GM13976 (cell line): ENCODE data around the gene NOLC1.

ENCODE experiments used
- DNase-seq: peaks from one replicate; pipeline ENCODE4 v3.0.0; 2012; ENCODE audit warnings: low spot score
- in situ Hi-C: fragments of 300-500 bp; cut with MboI; formaldehyde crosslinking; loops from one replicate; pipeline ENCODE4 v1.12.0; 2022; ENCODE audit warnings: low sequenced_read_pairs, mixed read lengths, inconsistent platforms; ENCODE audit not compliant: unreplicated experiment
- TF ChIP-seq, protein P1 (sequence below): IDR thresholded peaks from 2 replicates; pipeline ENCODE4 v1.5.1; 2012; ENCODE audit warnings: borderline replicate concordance, mild to moderate bottlenecking; ENCODE audit not compliant: insufficient read depth; ENCODE audit errors: extremely low read depth, missing control alignments, control extremely low read depth

NOLC1 gene

DNA sequence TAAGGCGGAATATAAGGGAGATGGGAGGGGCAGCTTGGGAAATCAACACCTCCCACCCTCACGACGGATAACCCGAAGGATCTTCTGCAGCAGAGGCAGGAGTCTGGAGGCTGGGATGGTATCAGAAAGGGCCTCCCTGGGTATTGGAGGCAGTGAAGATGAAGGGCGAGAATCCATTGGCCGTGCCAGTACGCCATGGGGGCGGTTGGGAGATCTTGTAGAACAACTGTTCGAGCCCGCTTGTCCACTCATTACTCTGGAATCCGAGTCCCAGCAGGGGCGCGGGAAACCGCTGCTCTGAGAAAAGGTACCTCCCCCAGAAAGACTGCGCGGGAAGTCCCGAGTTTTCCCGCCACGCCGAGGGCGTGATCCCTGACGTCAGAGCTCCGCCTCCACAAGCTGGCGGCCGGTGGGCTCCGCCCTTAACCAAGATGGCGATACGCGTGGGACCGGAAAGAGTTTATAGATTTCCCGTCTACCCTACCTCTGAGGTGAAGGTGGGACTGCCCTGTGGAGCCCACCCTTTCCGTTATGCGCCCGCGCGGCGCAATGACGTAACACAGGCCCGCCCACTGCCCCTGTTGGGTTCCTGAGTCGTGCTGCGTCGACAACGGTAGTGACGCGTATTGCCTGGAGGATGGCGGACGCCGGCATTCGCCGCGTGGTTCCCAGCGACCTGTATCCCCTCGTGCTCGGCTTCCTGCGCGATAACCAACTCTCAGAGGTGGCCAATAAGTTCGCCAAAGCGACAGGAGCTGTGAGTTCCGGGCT lies at the start of gene NOLC1:
Gene NOLC1 (plus strand): TSS at position 616 of the 771 bp plus-strand sequence. CDS start 22 bp downstream, at position 638.
- peak; percentile 98 for DNase-seq
- in situ Hi-C loops: no loop called here
- TF ChIP-seq, protein P1, sequence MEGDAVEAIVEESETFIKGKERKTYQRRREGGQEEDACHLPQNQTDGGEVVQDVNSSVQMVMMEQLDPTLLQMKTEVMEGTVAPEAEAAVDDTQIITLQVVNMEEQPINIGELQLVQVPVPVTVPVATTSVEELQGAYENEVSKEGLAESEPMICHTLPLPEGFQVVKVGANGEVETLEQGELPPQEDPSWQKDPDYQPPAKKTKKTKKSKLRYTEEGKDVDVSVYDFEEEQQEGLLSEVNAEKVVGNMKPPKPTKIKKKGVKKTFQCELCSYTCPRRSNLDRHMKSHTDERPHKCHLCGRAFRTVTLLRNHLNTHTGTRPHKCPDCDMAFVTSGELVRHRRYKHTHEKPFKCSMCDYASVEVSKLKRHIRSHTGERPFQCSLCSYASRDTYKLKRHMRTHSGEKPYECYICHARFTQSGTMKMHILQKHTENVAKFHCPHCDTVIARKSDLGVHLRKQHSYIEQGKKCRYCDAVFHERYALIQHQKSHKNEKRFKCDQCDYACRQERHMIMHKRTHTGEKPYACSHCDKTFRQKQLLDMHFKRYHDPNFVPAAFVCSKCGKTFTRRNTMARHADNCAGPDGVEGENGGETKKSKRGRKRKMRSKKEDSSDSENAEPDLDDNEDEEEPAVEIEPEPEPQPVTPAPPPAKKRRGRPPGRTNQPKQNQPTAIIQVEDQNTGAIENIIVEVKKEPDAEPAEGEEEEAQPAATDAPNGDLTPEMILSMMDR: no peak

GRCh38 chr10:102102421-102102820 lies 49.8 kb upstream of the NOLC1 start:
- in situ Hi-C loops: no loop called here

DNA sequence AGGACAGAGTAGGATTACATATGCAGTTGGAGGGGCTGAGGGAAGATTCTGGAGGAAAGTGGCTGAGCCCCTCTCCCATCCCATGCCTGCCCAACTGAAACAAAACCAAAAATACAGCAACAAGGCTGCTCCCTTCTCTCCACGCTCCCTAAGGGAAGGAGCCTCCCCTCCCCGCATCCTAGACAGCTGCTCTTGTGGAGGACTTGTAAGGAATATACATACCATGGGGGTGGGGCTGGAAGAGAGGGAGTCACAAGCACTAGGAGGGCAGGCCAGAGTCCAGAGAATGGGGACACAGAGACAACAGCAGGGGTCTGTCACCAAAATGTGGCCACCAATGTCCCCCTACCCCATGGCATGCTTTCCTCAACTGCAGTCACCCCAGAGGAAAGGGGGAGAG lies 45.2 kb upstream of the NOLC1 start:
- TF ChIP-seq, protein P1: no peak
- DNase-seq: no peak
- in situ Hi-C loops: no loop called here

More at GRCh38 chr10:102102421-102102820, 49.8 kb upstream of the NOLC1 start:
- TF ChIP-seq, protein P1: no peak
- DNase-seq: no peak

- no peak for DNase-seq
- in situ Hi-C loops: no loop called here
- TF ChIP-seq, protein P1: no peak
Measured at GRCh38 chr10:102109166-102110116, 42.7 kb upstream of the NOLC1 start.

GRCh38 chr10:102111276-102111675 lies 40.9 kb upstream of the NOLC1 start:
- TF ChIP-seq, protein P1: no peak
- DNase-seq: no peak
- in situ Hi-C loops: no loop called here

GRCh38 chr10:102112210-102112817 lies 39.9 kb upstream of the NOLC1 start:
- in situ Hi-C loops: no loop called here
- TF ChIP-seq, protein P1: no peak
- DNase-seq: no peak
